Small intestine (tissue), 7 donors: Measurements from ENCODE around the gene GPR68. TPM values are rescaled to one million over a fixed set of nuclear protein-coding genes. Genes with fewer than 3 reads are reported as not detected.
"Not testable (repeated sequence)": the region's sequence is repeated elsewhere in the genome, so short reads cannot be mapped to it uniquely, and the experiment has no call there.

Source experiments
- DNase-seq, 2 donors: peaks; one replicate each; pipeline versions ENCODE4 v3.0.0 to v3.0.0-alpha.2; 2013
- FAIRE-seq: peaks from 2 replicates; lab custom pipeline; 2012; peaks lifted over from hg19 to GRCh38; lab: Jason Lieb, UNC
- H3K27ac ChIP-seq, 3 donors: one replicate each; pipeline ENCODE4 v1.5.1; 2013; ENCODE audit warnings: low read length in 2 of 3, mild to moderate bottlenecking in 2 of 3, control low read depth in 1 of 3, inconsistent platforms in 1 of 3, low read depth in 1 of 3, moderate library complexity in 1 of 3
- H3K27me3 ChIP-seq, 3 donors: one replicate each; pipeline ENCODE4 v1.6.1; 2013; ENCODE audit warnings: low read length in 3 of 3, inconsistent platforms in 1 of 3; ENCODE audit not compliant: control insufficient read depth in 3 of 3, insufficient read depth in 3 of 3
- H3K36me3 ChIP-seq, 3 donors: one replicate each; pipeline ENCODE4 v1.6.1; 2013; ENCODE audit warnings: low read length in 3 of 3, inconsistent platforms in 1 of 3, low read depth in 1 of 3, mild to moderate bottlenecking in 1 of 3, moderate library complexity in 1 of 3; ENCODE audit not compliant: control insufficient read depth in 3 of 3, insufficient read depth in 2 of 3
- H3K4me1 ChIP-seq, 3 donors: one replicate each; pipeline ENCODE4 v1.6.1; 2013; ENCODE audit warnings: low read length in 2 of 3, inconsistent platforms in 1 of 3, low read depth in 1 of 3, mild to moderate bottlenecking in 1 of 3, moderate library complexity in 1 of 3; ENCODE audit not compliant: control insufficient read depth in 3 of 3, insufficient read depth in 2 of 3
- H3K4me3 ChIP-seq, 3 donors: one replicate each; pipeline ENCODE4 v1.5.1; 2013; ENCODE audit warnings: low read length in 3 of 3, control low read depth in 1 of 3, inconsistent platforms in 1 of 3, low read depth in 1 of 3, mild to moderate bottlenecking in 1 of 3, moderate library complexity in 1 of 3
- H3K9me3 ChIP-seq, 2 donors: one replicate each; pipeline ENCODE4 v1.6.1; 2013; ENCODE audit warnings: low read depth in 1 of 2, low read length in 1 of 2; ENCODE audit not compliant: control insufficient read depth in 2 of 2, insufficient read depth in 1 of 2
- WGBS, 3 donors: extraction: QIAGEN DNeasy Blood & Tissue Kit; methylation state at CpG; one replicate each; pipeline ENCODE4 v1.1.7; 2013; 5-methylcytosine and 5-hydroxymethylcytosine counted together
- polyA plus RNA-seq, 4 donors: library from polyadenylated mRNA; stranded (reverse) in 3 of 4; unstranded in 1 of 4; fragments of 200-250 nt in 3 of 4; fragments of 120-200 nt in 1 of 4; gene quantifications; one replicate each; pipeline versions ENCODE4 v1.2.1 to v1.2.3, GENCODE V29; 2013
- donor health status: healthy with polysubstance abuse.
- donor health status: control.
- donor health status: control.
- donor health status: Bipolar disorder and iron deficiency.
- donor health status: healthy.

GPR68 gene
- polyA plus RNA-seq, 4 donors = 0.54 to 2.2 (median 0.78) TPM; not detected in 1

DNA sequence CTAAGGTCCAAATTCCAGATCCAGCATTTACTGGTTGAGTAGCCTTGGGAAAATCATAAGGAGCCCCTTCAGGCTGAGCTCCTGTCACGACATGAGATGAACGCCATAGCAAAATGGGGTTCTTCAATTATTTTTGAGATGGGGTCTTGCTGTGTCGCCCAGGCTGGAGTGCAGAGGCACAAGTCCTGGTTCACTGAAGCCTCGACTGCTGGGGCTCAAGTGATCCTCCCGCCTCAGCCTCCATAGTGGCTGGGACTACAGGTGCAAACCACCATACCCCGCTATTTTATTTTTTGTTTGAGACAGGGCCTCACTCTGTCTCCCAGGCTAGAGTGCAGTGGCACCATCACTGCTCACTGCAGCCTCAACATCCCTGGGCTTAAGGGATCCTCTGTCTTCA, 25.7 kb upstream of the GPR68 start:
- Histone ChIP-seq H3K36me3 (peaks cover 7 to 43% (median 13%) of the 10 kb centered on the region in 3 donors), H3K27me3 (peaks cover 0 to under 1% (median 0%) of the 10 kb centered on the region in 3 donors), H3K4me3 (no peak overlapping the region), H3K4me1 (peaks cover 0 to under 1% (median 0%) of the 10 kb centered on the region in 3 donors), H3K9me3 (no peaks in the 10 kb centered on the region), H3K27ac (no peak overlapping the region)
- WGBS, 3 donors = 93 to 97% (median 95%) methylated on average over 6 of the region's 6 CpGs
- DNase-seq (no peak), FAIRE-seq (no peak)

DNA sequence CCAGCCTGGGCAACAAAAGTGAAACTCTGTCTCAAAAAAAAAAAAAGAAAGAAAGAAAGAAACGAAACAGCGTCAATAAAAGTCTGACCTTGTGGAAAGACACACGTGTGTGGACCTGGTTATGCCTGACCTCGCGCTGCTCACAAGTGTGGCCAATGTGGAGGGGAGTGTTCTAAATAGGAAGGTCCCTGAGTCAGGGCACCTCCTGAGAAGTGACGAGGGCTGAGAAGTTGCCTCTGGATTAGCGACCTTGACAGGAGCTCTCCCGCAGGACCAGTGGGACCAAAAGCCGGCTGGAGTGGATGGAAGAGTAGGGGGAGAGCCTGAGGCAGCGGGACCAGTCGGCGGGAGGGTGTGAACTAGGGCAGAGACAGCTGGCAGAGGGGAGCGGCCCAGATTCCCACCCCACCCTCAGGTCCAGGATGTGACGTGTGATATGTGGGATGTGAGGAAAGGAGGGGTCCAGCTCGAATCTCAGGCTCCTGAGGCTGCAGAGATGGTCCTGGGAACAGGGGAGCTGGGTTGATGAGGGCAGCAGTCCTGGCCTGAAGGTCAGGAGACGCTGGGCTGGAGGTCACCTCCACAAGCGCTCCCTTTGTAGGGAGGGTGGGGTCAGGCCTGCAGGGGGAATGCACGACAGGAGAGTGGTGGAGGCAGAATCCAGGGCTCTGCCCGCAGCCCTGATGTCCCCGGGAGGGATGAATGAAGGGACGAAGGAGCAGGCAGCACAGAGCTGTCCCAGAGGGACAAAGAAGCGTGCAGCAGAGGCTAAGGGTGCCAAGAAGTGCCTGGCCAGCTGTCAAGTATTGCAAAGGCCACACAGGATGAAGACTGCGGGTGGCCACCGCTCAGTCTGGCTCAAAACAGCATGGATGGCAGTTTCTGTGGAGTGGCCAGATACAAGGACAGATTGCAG, 24.8 kb upstream of the GPR68 start:
- H3K4me1 ChIP-seq = peaks cover 0 to 8% (median 0%) of the 10 kb centered on the region in 3 donors
- no peaks in the 10 kb centered on the region for H3K9me3 ChIP-seq
- H3K27me3 ChIP-seq = peaks cover 0 to 7% (median 0%) of the 10 kb centered on the region in 3 donors
- H3K4me3 ChIP-seq = peak overlapping the region in 1 of 3 donors; percentile 7
- peaks cover 7 to 35% (median 13%) of the 10 kb centered on the region in 3 donors for H3K36me3 ChIP-seq
- H3K27ac ChIP-seq = peak overlapping the region in 1 of 3 donors; percentile 3
- WGBS, 3 donors = 41 to 56% (median 46%) methylated on average over 24 of the region's 24 CpGs
- FAIRE-seq (no peak), DNase-seq (peak in 1 of 2 donors; percentile 33)

DNA sequence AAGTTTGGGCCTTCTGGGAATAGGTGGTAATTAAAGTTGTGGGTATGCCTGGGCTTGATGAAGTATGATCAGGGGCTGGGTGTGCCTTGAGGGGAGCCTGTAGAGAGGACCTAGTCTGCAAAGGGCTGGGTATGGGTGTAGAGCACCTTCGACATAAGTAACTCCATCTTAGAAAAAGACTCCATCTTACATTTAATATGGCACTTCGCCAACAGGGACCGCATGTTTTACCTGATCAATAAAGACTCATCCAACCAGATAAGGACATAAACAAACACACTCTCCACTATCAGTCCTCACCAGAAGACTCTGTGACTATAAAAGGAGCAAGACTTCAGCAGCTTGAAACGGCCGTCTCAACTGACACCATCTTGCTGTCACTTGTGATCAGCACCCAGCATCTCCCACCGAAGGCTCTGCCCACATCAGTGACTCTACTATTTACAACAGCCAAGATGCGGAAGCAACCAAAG, 23.5 kb upstream of the GPR68 start:
- WGBS, 3 donors = 89 to 91% (median 90%) methylated on average over 7 of the region's 7 CpGs
- no peak for FAIRE-seq
- Histone ChIP-seq H3K36me3 (peaks cover 3 to 22% (median 9%) of the 10 kb centered on the region in 3 donors), H3K9me3 (no peaks in the 10 kb centered on the region), H3K4me1 (peaks cover 2 to 8% (median 4%) of the 10 kb centered on the region in 3 donors), H3K27ac (no peak overlapping the region), H3K4me3 (no peak overlapping the region), H3K27me3 (peaks cover 0 to 7% (median 0%) of the 10 kb centered on the region in 3 donors)
- no peak for DNase-seq

DNA sequence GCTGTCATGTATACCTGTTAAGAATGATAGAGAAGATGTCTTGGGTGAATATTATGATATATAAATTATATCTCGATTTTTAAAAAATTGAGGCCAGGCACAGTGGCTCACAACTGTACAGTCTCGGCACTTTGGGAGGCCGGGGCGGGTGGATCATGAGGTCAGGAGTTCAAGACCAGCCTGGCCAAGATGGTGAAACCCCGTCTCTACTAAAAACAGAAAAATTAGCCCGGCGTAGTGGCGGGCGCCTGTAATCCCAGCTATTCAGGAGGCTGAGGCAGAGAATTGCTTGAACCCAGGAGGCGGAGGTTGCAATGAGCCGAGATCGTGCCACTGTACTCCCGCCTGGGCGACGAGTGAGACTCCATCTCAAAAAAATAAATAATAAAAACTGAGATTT, 21.8 kb upstream of the GPR68 start:
- H3K4me1 ChIP-seq, DNase-seq, H3K27ac ChIP-seq, H3K4me3 ChIP-seq, H3K9me3 ChIP-seq, H3K27me3 ChIP-seq, H3K36me3 ChIP-seq, FAIRE-seq: not testable (repeated sequence)
- 95 to 96% (median 95%) methylated on average over 15 of the region's 15 CpGs for WGBS, 3 donors

DNA sequence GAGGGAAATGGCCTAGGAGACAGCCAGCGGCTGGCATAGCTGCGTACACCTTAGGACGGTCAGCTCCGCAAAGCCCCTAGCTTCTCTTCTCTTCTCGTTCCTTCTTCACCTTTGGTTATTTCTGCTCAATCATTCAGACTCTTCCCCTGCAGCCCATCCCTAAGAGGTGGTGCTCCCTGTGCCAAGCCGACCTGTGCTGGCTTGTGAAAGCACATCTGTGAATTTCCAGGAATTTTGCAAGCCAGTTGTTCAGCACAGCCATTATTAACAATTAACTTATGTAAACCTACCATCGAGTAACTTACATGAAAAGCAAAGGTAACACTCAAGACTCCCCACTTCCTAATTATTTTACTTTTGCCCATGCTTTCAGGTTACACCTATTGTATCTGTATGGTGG, 20.9 kb upstream of the GPR68 start:
- FAIRE-seq (no peak), DNase-seq (no peak)
- Histone ChIP-seq H3K9me3 (peaks cover 0 to 4% of the 10 kb centered on the region in 2 donors), H3K4me3 (no peak overlapping the region), H3K36me3 (peaks cover 0 to 6% (median 0%) of the 10 kb centered on the region in 3 donors), H3K4me1 (peaks cover 2 to 8% (median 4%) of the 10 kb centered on the region in 3 donors), H3K27me3 (peaks cover 0 to 7% (median 0%) of the 10 kb centered on the region in 3 donors), H3K27ac (no peak overlapping the region)
- WGBS, 3 donors = 69 to 84% (median 76%) methylated on average over 7 of the region's 7 CpGs

DNA sequence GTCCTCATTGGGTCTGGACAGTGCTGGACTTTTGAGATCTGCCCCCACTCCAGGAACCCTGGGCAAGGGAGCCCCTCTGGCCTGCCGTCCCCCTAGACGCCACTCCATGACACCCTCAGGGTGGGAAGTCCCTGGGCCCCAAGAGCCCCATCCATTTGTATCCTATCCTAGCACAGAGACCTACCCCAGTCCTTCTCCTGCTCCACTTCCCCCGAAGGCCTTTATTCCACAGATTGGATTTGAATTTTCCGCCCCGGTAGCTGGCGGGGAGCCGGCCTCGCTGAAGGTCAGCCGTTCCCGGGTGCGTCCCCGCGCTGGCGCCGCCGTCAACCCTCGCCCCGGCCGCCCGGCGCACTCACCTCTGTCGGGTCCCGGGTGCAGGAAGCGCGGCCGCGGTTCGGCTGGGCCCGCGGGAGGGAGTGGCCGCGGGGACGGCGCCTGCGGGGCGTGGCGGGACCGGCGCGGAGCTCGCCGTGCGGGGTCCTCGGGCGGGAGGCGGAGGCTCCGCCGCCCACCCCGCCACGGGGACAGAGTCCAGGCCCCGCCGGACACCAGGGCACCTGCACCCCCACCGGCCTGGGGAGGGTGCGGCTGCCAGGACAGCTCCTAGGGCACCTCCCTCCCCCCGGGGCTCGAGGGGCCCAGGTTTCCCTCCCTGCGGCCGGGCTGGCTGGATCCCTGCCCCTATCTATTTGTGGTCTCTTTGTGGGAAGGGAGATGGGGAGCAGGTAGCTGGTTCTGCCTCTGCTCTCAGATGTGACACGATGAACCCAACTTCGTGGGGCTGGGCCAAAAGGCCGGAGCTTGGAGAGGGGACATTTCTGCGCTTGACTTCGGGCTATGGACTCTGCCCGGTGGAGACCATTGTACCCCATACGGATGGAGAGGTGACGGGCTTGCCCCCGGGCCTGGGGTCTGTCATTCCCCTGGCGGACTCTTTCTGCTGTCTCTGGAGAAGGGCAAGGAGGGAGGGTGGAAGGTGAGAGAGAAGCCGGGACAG, 19.9 kb upstream of the GPR68 start:
- 6 to 11% (median 10%) methylated on average over 51 to 69 of the region's 69 CpGs for WGBS, 3 donors
- DNase-seq (peak; percentile 54 to 69), FAIRE-seq (no peak)
- H3K36me3 ChIP-seq = no peaks in the 10 kb centered on the region
- H3K4me3 ChIP-seq = peak overlapping the region in 2 of 3 donors; percentile 29 to 53
- H3K4me1 ChIP-seq = peaks cover 2 to 8% (median 4%) of the 10 kb centered on the region in 3 donors
- peaks cover 0 to 7% (median 0%) of the 10 kb centered on the region in 3 donors for H3K27me3 ChIP-seq
- H3K27ac ChIP-seq = no peak overlapping the region
- peaks cover 0 to 4% of the 10 kb centered on the region in 2 donors for H3K9me3 ChIP-seq

DNA sequence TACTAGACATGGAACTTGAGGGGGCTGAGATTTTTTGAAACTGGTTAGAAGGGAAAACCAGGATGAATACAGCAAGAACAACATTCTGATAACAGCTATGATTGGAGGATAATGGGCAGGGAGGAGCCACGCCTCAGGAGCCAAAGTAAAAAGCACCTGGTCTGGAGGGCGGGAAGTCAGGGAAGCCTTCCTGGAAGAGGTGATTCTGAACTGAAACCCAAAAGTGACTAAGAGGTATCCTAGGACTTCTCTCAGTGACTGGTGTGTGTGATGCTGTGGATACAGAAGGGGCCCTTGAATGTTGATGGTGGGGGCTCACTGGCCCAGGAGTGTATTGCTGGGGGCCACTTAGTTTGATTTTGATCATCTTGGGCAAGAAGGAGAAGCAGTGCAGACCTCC, 18.8 kb upstream of the GPR68 start:
- DNase-seq = no peak
- Histone ChIP-seq H3K27me3 (peaks cover 0 to 7% (median 0%) of the 10 kb centered on the region in 3 donors), H3K9me3 (peaks cover 0 to 7% of the 10 kb centered on the region in 2 donors), H3K4me3 (no peak overlapping the region), H3K27ac (no peak overlapping the region), H3K4me1 (peaks cover 2 to 8% (median 4%) of the 10 kb centered on the region in 3 donors), H3K36me3 (no peaks in the 10 kb centered on the region)
- FAIRE-seq = no peak
- 58 to 84% (median 78%) methylated on average over 2 of the region's 2 CpGs for WGBS, 3 donors
